ENCODE results near the gene FBXO31.

- TF ChIP-seq ZNF596 (tag by site-specific recombination; IDR thresholded peaks at IDR 0.05) (no peak), ZNF37A (tag by site-specific recombination; IDR thresholded peaks at IDR 0.05) (no peak), CTCF (tag by site-specific recombination; IDR thresholded peaks at IDR 0.05) (no peak), ZNF610 (tag by site-specific recombination; IDR thresholded peaks at IDR 0.05; ENCODE audit: borderline replicate concordance) (no peak), ZNF658 (tag by site-specific recombination; IDR thresholded peaks at IDR 0.05) (no peak), ZNF302 (tag by site-specific recombination; IDR thresholded peaks at IDR 0.05; ENCODE audit: low read depth) (no peak), ATF2 (tag by site-specific recombination; IDR thresholded peaks at IDR 0.05; ENCODE audit: low read depth) (no peak), RBAK (tag by site-specific recombination; IDR thresholded peaks at IDR 0.05) (no peak), TCF7L2 (IDR thresholded peaks at IDR 0.05; ENCODE audit: borderline replicate concordance, low read depth, low read length) (no peak), ZNF670 (tag by site-specific recombination; IDR thresholded peaks at IDR 0.05; ENCODE audit: low read depth) (no peak)
Measured at GRCh38 chr16:87345726-87346424, 37.7 kb downstream of the FBXO31 start.

Data from HEK293 (cell line).